Measurements from ENCODE around the gene CAMK2D. TPM values are rescaled to one million over a fixed set of nuclear protein-coding genes. Genes with fewer than 3 reads are reported as not detected.

The CAMK2D gene
- polyA plus RNA-seq, 3 donors = 10.4 to 30.6 (median 19.6) TPM

GRCh38 chr4:113584407-113585150 lies 177.0 kb downstream of the CAMK2D start:
- Mint-ChIP-seq H3K36me3 (peaks cover 3% of the 10 kb centered on the region in 2 donors), H3K9me3 (no peaks in the 10 kb centered on the region), H3K4me1 (peaks cover 18% of the 10 kb centered on the region), H3K27ac (no peak overlapping the region), H3K4me3 (no peak overlapping the region), H3K27me3 (ENCODE audit: low read depth in 3 of 3) (peaks cover 0 to 2% (median 2%) of the 10 kb centered on the region in 3 donors)
- 100% methylated on average over 2 of the region's 4 CpGs for WGBS (ENCODE audit: insufficient coverage)
- Histone ChIP-seq H3K4me2 (replicated peaks; ENCODE audit: extremely low read depth, low read length, poor library complexity, severe bottlenecking) (no peak overlapping the region), H3K9me3 (replicated peaks in 1 of 2; ENCODE audit: control insufficient read depth in 1 of 2, insufficient read depth in 1 of 2, low read length in 2 of 2) (no peaks in the 10 kb centered on the region), H3K9ac (ENCODE audit: insufficient read depth, low read length, poor library complexity, severe bottlenecking) (no peak overlapping the region), H3K36me3 (replicated peaks in 1 of 2; ENCODE audit: control insufficient read depth in 1 of 2, insufficient read depth in 2 of 2, low read length in 2 of 2) (no peaks in the 10 kb centered on the region), H3K4me1 (ENCODE audit: control insufficient read depth in 1 of 2, insufficient read depth in 2 of 2, low read length in 2 of 2) (no peaks in the 10 kb centered on the region), H3K27ac (ENCODE audit: low read depth in 1 of 2, low read length in 2 of 2) (no peak overlapping the region), H3K27me3 (ENCODE audit: control insufficient read depth in 2 of 2, insufficient read depth in 2 of 2, low read length in 2 of 2) (no peaks in the 10 kb centered on the region), H2AFZ (ENCODE audit: insufficient read depth, low read depth, low read length, poor library complexity, severe bottlenecking) (no peak overlapping the region), H4K20me1 (ENCODE audit: insufficient read depth, low read length) (peaks cover 18% of the 10 kb centered on the region), H3K79me2 (ENCODE audit: insufficient read depth, low read length) (no peaks in the 10 kb centered on the region), H3K4me3 (replicated peaks in 1 of 3; ENCODE audit: low read depth in 2 of 3, low read length in 3 of 3) (no peak overlapping the region)
- TF ChIP-seq CTCF (IDR thresholded peaks at IDR 0.05) = no peak
- intact Hi-C loops (cut with micrococcal nuclease) = no loop called here
- DNase-seq = no peak

- intact Hi-C loops (cut with micrococcal nuclease) = no loop called here
Observed at GRCh38 chr4:113582737-113583136, 178.8 kb downstream of the CAMK2D start.

More at GRCh38 chr4:113582737-113583136, 178.8 kb downstream of the CAMK2D start:
- Mint-ChIP-seq H3K4me3 (no peak overlapping the region), H3K27ac (no peak overlapping the region), H3K27me3 (ENCODE audit: low read depth in 3 of 3) (peaks cover 2 to 5% (median 2%) of the 10 kb centered on the region in 3 donors), H3K9me3 (peaks cover 0 to 1% (median 0%) of the 10 kb centered on the region in 7 donors), H3K4me1 (peaks cover 16% of the 10 kb centered on the region), H3K36me3 (peaks cover 0 to 3% of the 10 kb centered on the region in 2 donors)
- no peak overlapping the region for H2AFZ ChIP-seq (ENCODE audit: insufficient read depth, low read depth, low read length, poor library complexity, severe bottlenecking)
- no peaks in the 10 kb centered on the region for H3K79me2 ChIP-seq (ENCODE audit: insufficient read depth, low read length)
- H3K9ac ChIP-seq (ENCODE audit: insufficient read depth, low read length, poor library complexity, severe bottlenecking) = no peak overlapping the region
- no peaks in the 10 kb centered on the region for H3K27me3 ChIP-seq (ENCODE audit: control insufficient read depth in 2 of 2, insufficient read depth in 2 of 2, low read length in 2 of 2)
- DNase-seq = no peak
- no peak overlapping the region for H3K27ac ChIP-seq (ENCODE audit: low read depth in 1 of 2, low read length in 2 of 2)
- H4K20me1 ChIP-seq (ENCODE audit: insufficient read depth, low read length) = peaks cover 15% of the 10 kb centered on the region
- WGBS (ENCODE audit: insufficient coverage) = 100% methylated on average over 3 of the region's 4 CpGs
- H3K4me1 ChIP-seq (ENCODE audit: control insufficient read depth in 1 of 2, insufficient read depth in 2 of 2, low read length in 2 of 2) = no peaks in the 10 kb centered on the region
- H3K9me3 ChIP-seq (replicated peaks in 1 of 2; ENCODE audit: control insufficient read depth in 1 of 2, insufficient read depth in 1 of 2, low read length in 2 of 2) = no peaks in the 10 kb centered on the region
- H3K4me3 ChIP-seq (replicated peaks in 1 of 3; ENCODE audit: low read depth in 2 of 3, low read length in 3 of 3) = no peak overlapping the region
- no peak overlapping the region for H3K4me2 ChIP-seq (replicated peaks; ENCODE audit: extremely low read depth, low read length, poor library complexity, severe bottlenecking)
- no peaks in the 10 kb centered on the region for H3K36me3 ChIP-seq (replicated peaks in 1 of 2; ENCODE audit: control insufficient read depth in 1 of 2, insufficient read depth in 2 of 2, low read length in 2 of 2)
- TF ChIP-seq CTCF (IDR thresholded peaks at IDR 0.05) = no peak

Measured in CD14-positive monocyte (primary cell).